Calu3 (cell line): ENCODE results near the gene JAKMIP3. TPM values are rescaled to one million over a fixed set of nuclear protein-coding genes. Genes with fewer than 3 reads are reported as not detected.

Experiments
- BruUV-seq: library from RNA; stranded (reverse); fragments of 400-500 nt; replicated peaks from 2 replicates; lab custom pipeline; 2021; lab: Mats Ljungman, UMichigan
- CTCF ChIA-PET: fragments of 300-600 bp; sonication (Branson Sonifier 250); formaldehyde crosslinking; loops from one replicate; lab custom pipeline; 2022; ENCODE audit warnings: antibody characterized with exemption; lab: Charles Lee
- DNase-seq: peaks from one replicate; pipeline ENCODE4 v3.0.0; 2022
- H3K27ac Mint-ChIP-seq: one replicate; pipeline ENCODE4 v1.8.0; 2022; ENCODE audit warnings: mixed read lengths; ENCODE audit not compliant: unreplicated experiment
- H3K27me3 Mint-ChIP-seq: one replicate; pipeline ENCODE4 v1.8.0; 2022; ENCODE audit warnings: mixed read lengths; ENCODE audit not compliant: unreplicated experiment
- H3K36me3 Mint-ChIP-seq: one replicate; pipeline ENCODE4 v1.8.0; 2022; ENCODE audit warnings: mild to moderate bottlenecking, moderate library complexity, mixed read lengths; ENCODE audit not compliant: insufficient read depth, unreplicated experiment
- H3K4me1 Mint-ChIP-seq: one replicate; pipeline ENCODE4 v1.8.0; 2022; ENCODE audit warnings: mild to moderate bottlenecking, low read depth, mixed read lengths; ENCODE audit not compliant: unreplicated experiment
- H3K4me3 Mint-ChIP-seq: one replicate; pipeline ENCODE4 v1.8.0; 2022; ENCODE audit warnings: mild to moderate bottlenecking, low read depth, moderate library complexity, mixed read lengths; ENCODE audit not compliant: unreplicated experiment
- H3K9me3 Mint-ChIP-seq: one replicate; pipeline ENCODE4 v1.8.0; 2022; ENCODE audit warnings: low read depth, mixed read lengths; ENCODE audit not compliant: unreplicated experiment
- intact Hi-C: fragments of 100-400 bp; cut with micrococcal nuclease; formaldehyde crosslinking; loops from one replicate; pipeline ENCODE4 v1.10.0; 2022; ENCODE audit not compliant: unreplicated experiment
- total RNA-seq: library from RNA; stranded (reverse); gene quantifications from 2 replicates; pipeline ENCODE4 v1.2.3, GENCODE V29; 2022
- TF ChIP-seq, protein P1 (sequence below): fragments of 200-600 bp; IDR thresholded peaks from one replicate; pipeline ENCODE4 v1.8.0; 2022; ENCODE audit warnings: antibody characterized with exemption; ENCODE audit not compliant: unreplicated experiment

The JAKMIP3 gene
- total RNA-seq, 1 experiment from 2014 or later: 0.05 TPM

GRCh38 chr10:132069122-132069848 lies 3.5 kb downstream of the JAKMIP3 start:
- CTCF ChIA-PET: no interaction called here
- H3K4me3 Mint-ChIP-seq: no peak overlapping the region
- H3K27ac Mint-ChIP-seq: no peak overlapping the region

GRCh38 chr10:132069849-132070182 lies 4.1 kb downstream of the JAKMIP3 start:
- TF ChIP-seq, protein P1, sequence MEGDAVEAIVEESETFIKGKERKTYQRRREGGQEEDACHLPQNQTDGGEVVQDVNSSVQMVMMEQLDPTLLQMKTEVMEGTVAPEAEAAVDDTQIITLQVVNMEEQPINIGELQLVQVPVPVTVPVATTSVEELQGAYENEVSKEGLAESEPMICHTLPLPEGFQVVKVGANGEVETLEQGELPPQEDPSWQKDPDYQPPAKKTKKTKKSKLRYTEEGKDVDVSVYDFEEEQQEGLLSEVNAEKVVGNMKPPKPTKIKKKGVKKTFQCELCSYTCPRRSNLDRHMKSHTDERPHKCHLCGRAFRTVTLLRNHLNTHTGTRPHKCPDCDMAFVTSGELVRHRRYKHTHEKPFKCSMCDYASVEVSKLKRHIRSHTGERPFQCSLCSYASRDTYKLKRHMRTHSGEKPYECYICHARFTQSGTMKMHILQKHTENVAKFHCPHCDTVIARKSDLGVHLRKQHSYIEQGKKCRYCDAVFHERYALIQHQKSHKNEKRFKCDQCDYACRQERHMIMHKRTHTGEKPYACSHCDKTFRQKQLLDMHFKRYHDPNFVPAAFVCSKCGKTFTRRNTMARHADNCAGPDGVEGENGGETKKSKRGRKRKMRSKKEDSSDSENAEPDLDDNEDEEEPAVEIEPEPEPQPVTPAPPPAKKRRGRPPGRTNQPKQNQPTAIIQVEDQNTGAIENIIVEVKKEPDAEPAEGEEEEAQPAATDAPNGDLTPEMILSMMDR: no peak
- H3K4me3 Mint-ChIP-seq: no peak overlapping the region
- no TSS peak for BruUV-seq
- no peak for DNase-seq
- H3K36me3 Mint-ChIP-seq: peaks cover 5% of the 10 kb centered on the region
- no peak overlapping the region for H3K27ac Mint-ChIP-seq
- peaks cover 42% of the 10 kb centered on the region for H3K27me3 Mint-ChIP-seq
- intact Hi-C loops: no loop called here
- no peaks in the 10 kb centered on the region for H3K4me1 Mint-ChIP-seq
- H3K9me3 Mint-ChIP-seq: no peaks in the 10 kb centered on the region
- CTCF ChIA-PET: no interaction called here

More at GRCh38 chr10:132069122-132069848, 3.5 kb downstream of the JAKMIP3 start:
- no peaks in the 10 kb centered on the region for H3K9me3 Mint-ChIP-seq
- peaks cover 5% of the 10 kb centered on the region for H3K36me3 Mint-ChIP-seq
- TF ChIP-seq, protein P1: no peak
- intact Hi-C loops: no loop called here
- no TSS peak for BruUV-seq
- DNase-seq: no peak
- H3K4me1 Mint-ChIP-seq: no peaks in the 10 kb centered on the region
- peaks cover 42% of the 10 kb centered on the region for H3K27me3 Mint-ChIP-seq

- Mint-ChIP-seq H3K4me1 (no peaks in the 10 kb centered on the region), H3K27me3 (peaks cover 45% of the 10 kb centered on the region), H3K36me3 (peaks cover 3% of the 10 kb centered on the region), H3K27ac (no peak overlapping the region), H3K9me3 (no peaks in the 10 kb centered on the region), H3K4me3 (no peak overlapping the region)
- BruUV-seq: no TSS peak
- TF ChIP-seq, protein P1: no peak
- DNase-seq: no peak
- intact Hi-C loops: no loop called here
- CTCF ChIA-PET: no interaction called here
These were observed 5.0 kb downstream of the JAKMIP3 start for GRCh38 chr10:132070724-132071123.

- H3K27me3 Mint-ChIP-seq: peaks cover 54% of the 10 kb centered on the region
- DNase-seq: no peak
- CTCF ChIA-PET: interaction anchor here (0.6 kb wide), 1 partner anchor 337 kb away, joined by 4 read pairs; no protein-coding TSS in a partner anchor
- intact Hi-C loops: no loop called here
- BruUV-seq: no TSS peak
- no peak overlapping the region for H3K4me3 Mint-ChIP-seq
- H3K9me3 Mint-ChIP-seq: no peaks in the 10 kb centered on the region
- no peaks in the 10 kb centered on the region for H3K36me3 Mint-ChIP-seq
- no peak overlapping the region for H3K27ac Mint-ChIP-seq
- TF ChIP-seq, protein P1: no peak
- H3K4me1 Mint-ChIP-seq: no peaks in the 10 kb centered on the region
These were observed 5.9 kb downstream of the JAKMIP3 start for GRCh38 chr10:132071667-132072066.
